Endothelial cell of umbilical vein (primary cell): Measurements from ENCODE around the gene ITGA1. TPM values are rescaled to one million over a fixed set of nuclear protein-coding genes. Genes with fewer than 3 reads are reported as not detected.

Experiments
- BruUV-seq: library from RNA; stranded (reverse); fragments of 400-500 nt; replicated peaks from 2 replicates; lab custom pipeline; 2021; lab: Mats Ljungman, UMichigan
- CTCF ChIA-PET: fragments of 300-600, 350-600 bp; sonication (Branson Sonifier 250); formaldehyde crosslinking; loops from one replicate; lab custom pipeline; 2021; ENCODE audit warnings: antibody characterized with exemption, inconsistent platforms; lab: Charles Lee
- POLR2A ChIA-PET: fragments of 300-600, 350-600 bp; sonication (Branson Sonifier 250); formaldehyde crosslinking; loops from one replicate; lab custom pipeline; 2021; ENCODE audit warnings: antibody characterized with exemption, inconsistent platforms; lab: Charles Lee
- DNase-seq: peaks from one replicate; pipeline ENCODE4 v3.0.0-alpha.2; 2011; ENCODE audit warnings: low read depth, low spot score
- FAIRE-seq: peaks from 2 replicates; lab custom pipeline; 2011; peaks lifted over from hg19 to GRCh38; lab: Jason Lieb, UNC
- H2AFZ ChIP-seq: 2 replicates; pipeline ENCODE4 v1.6.0; 2012; ENCODE audit warnings: low read depth, low read length, control low read depth, inconsistent platforms
- H3K27ac ChIP-seq: 2 replicates; pipeline ENCODE4 v1.5.1; 2011; ENCODE audit warnings: low read depth, mild to moderate bottlenecking, control low read depth, low read length, moderate library complexity; ENCODE audit not compliant: insufficient read depth
- H3K27me3 ChIP-seq, 2 experiments: 2 replicates each; pipeline versions ENCODE4 v1.6.0 to v1.6.1; 2011; ENCODE audit warnings: low read length in 2 of 2, mixed read lengths in 1 of 2; ENCODE audit not compliant: control insufficient read depth in 2 of 2, insufficient read depth in 2 of 2
- H3K36me3 ChIP-seq, 2 experiments: 2 replicates in 1 of 2; 3 replicates in 1 of 2; pipeline ENCODE4 v1.5.1; 2011; ENCODE audit warnings: low read length in 2 of 2, mild to moderate bottlenecking in 1 of 2, moderate library complexity in 1 of 2; ENCODE audit not compliant: control insufficient read depth in 2 of 2, insufficient read depth in 2 of 2; ENCODE audit errors: extremely low read depth in 1 of 2
- H3K4me1 ChIP-seq: 3 replicates; pipeline ENCODE4 v1.5.1; 2011; ENCODE audit warnings: mild to moderate bottlenecking, low read length; ENCODE audit not compliant: control insufficient read depth, insufficient read depth; ENCODE audit errors: extremely low read depth
- H3K4me2 ChIP-seq: 2 replicates; pipeline ENCODE4 v1.6.1; 2011; ENCODE audit warnings: low read length, control low read depth, mixed read lengths; ENCODE audit not compliant: insufficient read depth
- H3K4me3 ChIP-seq, 3 experiments: fragments of 200-600 bp in 1 of 3; sonication (generic), shearing (Covaris generic) in 1 of 3; replicated peaks in 1 of 3; 2 replicates each; pipeline ENCODE4 v1.5.1; 2011 to 2016; ENCODE audit warnings: control low read depth in 3 of 3, low read length in 3 of 3, mild to moderate bottlenecking in 2 of 3, inconsistent platforms in 1 of 3, low read depth in 1 of 3, moderate library complexity in 1 of 3; ENCODE audit not compliant: insufficient read depth in 1 of 3
- H3K79me2 ChIP-seq: 2 replicates; pipeline ENCODE4 v1.6.0; 2012; ENCODE audit warnings: low read length, inconsistent platforms; ENCODE audit not compliant: control insufficient read depth, insufficient read depth
- H3K9ac ChIP-seq: replicated peaks from 2 replicates; pipeline ENCODE3; 2011; ENCODE audit warnings: low read length, control low read depth; ENCODE audit not compliant: insufficient read depth; ENCODE audit errors: extremely low read depth
- H3K9me1 ChIP-seq: replicated peaks from 3 replicates; pipeline ENCODE4 v1.6.0; 2011; ENCODE audit warnings: mild to moderate bottlenecking, low read length; ENCODE audit not compliant: control insufficient read depth, insufficient read depth; ENCODE audit errors: extremely low read depth
- H3K9me3 ChIP-seq: replicated peaks from 2 replicates; pipeline ENCODE4 v1.5.1; 2012; ENCODE audit warnings: low read length, inconsistent platforms; ENCODE audit not compliant: control insufficient read depth, insufficient read depth
- H4K20me1 ChIP-seq: replicated peaks from 2 replicates; pipeline ENCODE3; 2011; ENCODE audit warnings: mild to moderate bottlenecking, low read length; ENCODE audit not compliant: control insufficient read depth, insufficient read depth; ENCODE audit errors: extremely low read depth
- CTCF ChIP-seq, 2 donors: IDR thresholded peaks; 1 replicate in 1 of 2; 2 replicates in 1 of 2; pipeline ENCODE4 v1.5.1; 2011; ENCODE audit warnings: low read length in 2 of 2, mild to moderate bottlenecking in 2 of 2, moderate library complexity in 2 of 2, control low read depth in 1 of 2, inconsistent platforms in 1 of 2, low read depth in 1 of 2; ENCODE audit not compliant: insufficient read depth in 1 of 2; ENCODE audit errors: extremely low read depth in 1 of 2
- EZH2 ChIP-seq: IDR thresholded peaks from 2 replicates; pipeline ENCODE4 v1.6.1; 2012; ENCODE audit warnings: borderline replicate concordance, low read depth, mild to moderate bottlenecking, moderate library complexity, low read length, inconsistent platforms; ENCODE audit not compliant: severe bottlenecking
- FOS ChIP-seq: IDR thresholded peaks from 2 replicates; pipeline ENCODE4 v1.6.1; 2011; ENCODE audit warnings: mild to moderate bottlenecking, low read length, moderate library complexity, borderline replicate concordance; ENCODE audit not compliant: insufficient read depth
- GATA2 ChIP-seq: IDR thresholded peaks from 2 replicates; pipeline ENCODE4 v1.7.0; 2011; ENCODE audit warnings: low read depth, mild to moderate bottlenecking, moderate library complexity, mixed read lengths, low read length; ENCODE audit not compliant: insufficient read length, insufficient read depth
- JUN ChIP-seq: IDR thresholded peaks from 2 replicates; pipeline ENCODE4 v1.6.1; 2011; ENCODE audit warnings: borderline replicate concordance, low read depth; ENCODE audit not compliant: insufficient read length, insufficient read depth
- MYC ChIP-seq: IDR thresholded peaks from one replicate; pipeline ENCODE4 v1.6.1; 2011; ENCODE audit warnings: mild to moderate bottlenecking, low read depth, low read length
- POLR2A ChIP-seq: IDR thresholded peaks from 2 replicates; pipeline ENCODE4 v1.6.1; 2012; ENCODE audit warnings: low read depth, mild to moderate bottlenecking, control low read depth, low read length
- POLR2AphosphoS5 ChIP-seq: IDR thresholded peaks from 2 replicates; pipeline ENCODE4 v1.6.1; 2012; ENCODE audit warnings: low read depth, mild to moderate bottlenecking, control low read depth, low read length, moderate library complexity; ENCODE audit not compliant: insufficient read depth
- dilution Hi-C: fragments of 300-500 bp; cut with MboI; formaldehyde crosslinking; loops from one replicate; pipeline ENCODE4 v1.15.0; 2019; ENCODE audit warnings: low sequenced_read_pairs; ENCODE audit not compliant: extremely low pct_ligation_motif_present
- intact Hi-C: fragments of 100-400 bp; cut with micrococcal nuclease; formaldehyde crosslinking; loops from one replicate; pipeline ENCODE4 v1.10.0; 2022
- polyA plus RNA-seq, 4 experiments: library from polyadenylated mRNA; depleted of rRNA in 3 of 4; stranded (reverse) in 3 of 4; unstranded in 1 of 4; fragments of >200 nt; gene quantifications; 2 replicates each; pipeline versions ENCODE4 v1.2.1 to v1.2.3, GENCODE V29; 2011 to 2012; ENCODE audit warnings: missing spikeins in 1 of 4
- total RNA-seq: library from RNA; stranded (reverse); gene quantifications from 2 replicates; pipeline ENCODE4 v1.2.3, GENCODE V29; 2021
- TF ChIP-seq, protein P1 (sequence below): IDR thresholded peaks from 2 replicates; pipeline ENCODE4 v1.6.1; 2011; ENCODE audit not compliant: insufficient read depth, insufficient read length

ITGA1 gene
- total and polyA plus RNA-seq, 2 donors (not counting 3 experiments of a cell fraction or from before 2014, with no cell fraction given), result 0.65 to 1.9 TPM

- ChIA-PET POLR2A (no interaction called here), CTCF (no interaction called here)
- dilution Hi-C loops, result no loop called here
- Histone ChIP-seq H4K20me1 (no peaks in the 10 kb centered on the region), H2AFZ (no peak overlapping the region), H3K4me2 (no peak overlapping the region), H3K9me3 (no peaks in the 10 kb centered on the region), H3K79me2 (no peaks in the 10 kb centered on the region), H3K4me1 (no peaks in the 10 kb centered on the region), H3K27me3 (no peaks in the 10 kb centered on the region), H3K4me3 (no peak overlapping the region), H3K9me1 (no peaks in the 10 kb centered on the region), H3K27ac (no peak overlapping the region), H3K36me3 (no peaks in the 10 kb centered on the region), H3K9ac (no peak overlapping the region)
- DNase-seq, result no peak
- intact Hi-C loops, result loop anchor here (2.0 kb wide), 1 partner anchor 29 kb away; no protein-coding TSS in a partner anchor
- no peak for FAIRE-seq
- no TSS peak for BruUV-seq
- TF ChIP-seq MYC (no peak), GATA2 (no peak), POLR2A (no peak), EZH2 (no peak), JUN (no peak), POLR2AphosphoS5 (no peak), CTCF (IDR thresholded peaks at IDR 0.05; ENCODE audit: extremely low read depth in 1 of 2, insufficient read depth in 1 of 2, low read depth in 1 of 2, low read length in 2 of 2) (no peak), FOS (no peak)
- TF ChIP-seq, protein P1, sequence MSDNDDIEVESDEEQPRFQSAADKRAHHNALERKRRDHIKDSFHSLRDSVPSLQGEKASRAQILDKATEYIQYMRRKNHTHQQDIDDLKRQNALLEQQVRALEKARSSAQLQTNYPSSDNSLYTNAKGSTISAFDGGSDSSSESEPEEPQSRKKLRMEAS, result no peak
Measured at GRCh38 chr5:52771343-52772039, 16.2 kb upstream of the ITGA1 start.
